GM23338 (cell line): ENCODE measurements around the gene HTD2. TPM values are rescaled to one million over a fixed set of nuclear protein-coding genes. Genes with fewer than 3 reads are reported as not detected.

Source experiments
- ATAC-seq: fragments of 200-7000 bp; cut with Tn5 transposase; 3 replicates; pipeline ENCODE4 v1.9.1; 2020
- DNase-seq: peaks from one replicate; pipeline ENCODE4 v3.0.0-alpha.2; 2015; ENCODE audit warnings: low spot score
- H2AFZ ChIP-seq: fragments of 200-600 bp; sonication (generic); 2 replicates; pipeline ENCODE4 v1.8.0; 2016; ENCODE audit warnings: antibody characterized with exemption, mild to moderate bottlenecking, moderate library complexity
- H3F3A ChIP-seq: fragments of 200-600 bp; sonication (generic); replicated peaks from 2 replicates; pipeline ENCODE4 v1.8.0; 2017; ENCODE audit warnings: antibody characterized with exemption, mixed run types, low read depth
- H3K27ac ChIP-seq: fragments of 200-600 bp; sonication (generic); 2 replicates; pipeline ENCODE4 v1.6.1; 2016; ENCODE audit warnings: low read depth
- H3K27me3 ChIP-seq: fragments of 200-600 bp; sonication (generic); 2 replicates; pipeline ENCODE4 v1.8.0; 2016; ENCODE audit warnings: mild to moderate bottlenecking, mixed run types, moderate library complexity; ENCODE audit not compliant: insufficient read depth
- H3K36me3 ChIP-seq: fragments of 200-600 bp; sonication (generic); 2 replicates; pipeline ENCODE4 v1.8.0; 2016; ENCODE audit warnings: mild to moderate bottlenecking; ENCODE audit not compliant: insufficient read depth
- H3K4me1 ChIP-seq: fragments of 200-600 bp; sonication (generic); 2 replicates; pipeline ENCODE4 v1.8.0; 2016; ENCODE audit warnings: mild to moderate bottlenecking, moderate library complexity; ENCODE audit not compliant: insufficient read depth
- H3K4me2 ChIP-seq: fragments of 200-600 bp; sonication (generic); 2 replicates; pipeline ENCODE4 v1.7.1; 2017; ENCODE audit warnings: mixed run types
- H3K4me3 ChIP-seq: fragments of 200-600 bp; sonication (generic); 2 replicates; pipeline ENCODE4 v1.6.1; 2016; ENCODE audit warnings: mixed run types
- H3K79me2 ChIP-seq: fragments of 200-600 bp; sonication (generic); replicated peaks from 2 replicates; pipeline ENCODE4 v1.8.0; 2017; ENCODE audit warnings: mild to moderate bottlenecking; ENCODE audit not compliant: insufficient read depth
- H3K9me2 ChIP-seq: fragments of 200-600 bp; sonication (generic); 2 replicates; pipeline ENCODE4 v1.8.0; 2017; ENCODE audit not compliant: insufficient read depth
- H4K20me1 ChIP-seq: fragments of 200-600 bp; sonication (generic); replicated peaks from 2 replicates; pipeline ENCODE4 v1.8.0; 2017; ENCODE audit warnings: mild to moderate bottlenecking; ENCODE audit not compliant: insufficient read depth
- H3K27ac Mint-ChIP-seq: 2 replicates; pipeline ENCODE4 v1.8.0; 2020; ENCODE audit warnings: inconsistent platforms, mild to moderate bottlenecking, moderate library complexity, mixed read lengths
- H3K27me3 Mint-ChIP-seq: 3 replicates; pipeline ENCODE4 v1.8.0; 2022; ENCODE audit warnings: low read depth, mild to moderate bottlenecking, moderate library complexity, mixed read lengths, inconsistent platforms; ENCODE audit not compliant: insufficient read depth, poor library complexity
- H3K36me3 Mint-ChIP-seq: 3 replicates; pipeline ENCODE4 v1.8.0; 2021; ENCODE audit warnings: low read depth, mild to moderate bottlenecking, inconsistent platforms, moderate library complexity, mixed read lengths
- H3K4me1 Mint-ChIP-seq: 3 replicates; pipeline ENCODE4 v1.8.0; 2020; ENCODE audit warnings: mild to moderate bottlenecking, inconsistent platforms, mixed read lengths
- H3K4me3 Mint-ChIP-seq: 3 replicates; pipeline ENCODE4 v1.8.0; 2021; ENCODE audit warnings: moderate library complexity, mild to moderate bottlenecking, inconsistent platforms, mixed read lengths
- H3K9me3 Mint-ChIP-seq: 3 replicates; pipeline ENCODE4 v1.8.0; 2020; ENCODE audit warnings: moderate library complexity, mild to moderate bottlenecking, inconsistent platforms, mixed read lengths
- EZH2 ChIP-seq: fragments of 200-600 bp; sonication (generic); IDR thresholded peaks from one replicate; pipeline ENCODE4 v1.8.0; 2017; ENCODE audit warnings: antibody characterized with exemption, mild to moderate bottlenecking, low read depth; ENCODE audit not compliant: unreplicated experiment
- JUNB ChIP-seq: IDR thresholded peaks from one replicate; pipeline ENCODE4 v1.6.1; 2016; ENCODE audit warnings: antibody characterized with exemption; ENCODE audit not compliant: unreplicated experiment
- NANOG ChIP-seq: IDR thresholded peaks from 2 replicates; pipeline ENCODE4 v1.6.1; 2016; ENCODE audit warnings: antibody characterized with exemption, borderline replicate concordance
- ZNF114 ChIP-seq: fragments of 250-450 bp; sonication (Bioruptor Pico); IDR thresholded peaks from 2 replicates; pipeline ENCODE4 v1.5.0; 2020; ENCODE audit warnings: mild to moderate bottlenecking, moderate library complexity
- polyA plus RNA-seq: library from polyadenylated mRNA; unstranded; fragments of >200 nt; fragmentation: Nextera tagmentation; extraction: Ambion mirVana; gene quantifications from 2 replicates; pipeline ENCODE4 v1.2.1, GENCODE V29; 2016
- total RNA-seq: library from RNA; depleted of rRNA; stranded (reverse); fragments of >200 nt; shearing (Covaris generic); gene quantifications from 2 replicates; pipeline ENCODE4 v1.2.3, GENCODE V29; 2014
- TF ChIP-seq, protein P1 (sequence below), 2 experiments: fragments of 200-600 bp in 1 of 2; sonication (generic) in 1 of 2; conservative IDR thresholded peaks; 2 replicates each; pipeline versions ENCODE4 v1.5.1 to v1.6.1; 2016 to 2017; ENCODE audit warnings: antibody characterized with exemption in 2 of 2, low read depth in 2 of 2, mild to moderate bottlenecking in 2 of 2, moderate library complexity in 1 of 2
- TF ChIP-seq, protein P2 (sequence below): fragments of 250-450 bp; sonication (Bioruptor Pico); IDR thresholded peaks from 2 replicates; pipeline ENCODE4 v1.5.0; 2020; ENCODE audit warnings: mild to moderate bottlenecking, moderate library complexity
- TF ChIP-seq, protein P3 (sequence below): IDR thresholded peaks from 2 replicates; pipeline ENCODE4 v1.6.1; 2016; ENCODE audit warnings: antibody characterized with exemption
- TF ChIP-seq, protein P4 (sequence below): IDR thresholded peaks from one replicate; pipeline ENCODE4 v1.6.1; 2018; ENCODE audit warnings: antibody characterized with exemption; ENCODE audit not compliant: unreplicated experiment

The HTD2 gene
- total and polyA plus RNA-seq, 2 experiments from 2014 or later = 19.3 to 24.2 TPM

DNA sequence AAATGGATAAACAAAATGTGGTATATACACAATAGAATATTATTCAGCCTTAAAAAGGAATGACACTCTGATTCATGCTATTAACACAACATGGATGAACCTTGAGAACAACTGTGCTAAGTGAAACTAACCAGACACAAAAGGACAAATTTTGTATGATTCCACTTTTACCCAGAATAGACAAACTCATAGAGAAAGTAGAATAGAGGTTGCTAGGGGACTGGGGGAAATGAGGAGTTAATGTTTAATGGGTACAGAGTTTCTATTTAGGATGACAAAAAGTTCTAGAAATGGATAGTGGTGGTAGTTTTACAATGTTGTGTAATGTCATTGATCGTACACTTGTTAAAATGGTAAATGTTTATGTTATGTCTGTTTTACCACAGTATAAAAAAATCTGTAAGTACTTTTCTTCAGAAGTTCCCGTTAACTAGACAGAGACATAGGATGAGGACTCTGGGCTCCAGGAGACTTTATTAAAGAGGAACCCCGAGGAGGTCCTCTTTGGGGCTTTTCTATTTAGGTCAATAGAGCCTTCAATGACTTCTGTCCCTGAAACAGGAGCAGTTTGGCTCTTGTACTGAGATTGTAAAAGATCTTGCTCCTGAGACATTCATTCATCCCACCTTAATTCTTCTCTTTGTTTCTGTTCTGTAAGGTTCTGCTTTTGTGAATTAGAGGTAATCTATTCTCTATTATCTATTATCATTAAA, 44.2 kb upstream of the HTD2 start:
- H3K27me3 Mint-ChIP-seq = peaks cover 2% of the 10 kb centered on the region
- Histone ChIP-seq H3K4me1 (no peaks in the 10 kb centered on the region), H3F3A (no peaks in the 10 kb centered on the region), H4K20me1 (no peaks in the 10 kb centered on the region), H2AFZ (no peak overlapping the region), H3K4me3 (no peak overlapping the region), H3K36me3 (no peaks in the 10 kb centered on the region), H3K4me2 (no peak overlapping the region), H3K27me3 (no peaks in the 10 kb centered on the region), H3K27ac (no peak overlapping the region), H3K9me2 (no peaks in the 10 kb centered on the region), H3K79me2 (no peaks in the 10 kb centered on the region)
- no peaks in the 10 kb centered on the region for H3K9me3 Mint-ChIP-seq
- TF ChIP-seq, protein P1, sequence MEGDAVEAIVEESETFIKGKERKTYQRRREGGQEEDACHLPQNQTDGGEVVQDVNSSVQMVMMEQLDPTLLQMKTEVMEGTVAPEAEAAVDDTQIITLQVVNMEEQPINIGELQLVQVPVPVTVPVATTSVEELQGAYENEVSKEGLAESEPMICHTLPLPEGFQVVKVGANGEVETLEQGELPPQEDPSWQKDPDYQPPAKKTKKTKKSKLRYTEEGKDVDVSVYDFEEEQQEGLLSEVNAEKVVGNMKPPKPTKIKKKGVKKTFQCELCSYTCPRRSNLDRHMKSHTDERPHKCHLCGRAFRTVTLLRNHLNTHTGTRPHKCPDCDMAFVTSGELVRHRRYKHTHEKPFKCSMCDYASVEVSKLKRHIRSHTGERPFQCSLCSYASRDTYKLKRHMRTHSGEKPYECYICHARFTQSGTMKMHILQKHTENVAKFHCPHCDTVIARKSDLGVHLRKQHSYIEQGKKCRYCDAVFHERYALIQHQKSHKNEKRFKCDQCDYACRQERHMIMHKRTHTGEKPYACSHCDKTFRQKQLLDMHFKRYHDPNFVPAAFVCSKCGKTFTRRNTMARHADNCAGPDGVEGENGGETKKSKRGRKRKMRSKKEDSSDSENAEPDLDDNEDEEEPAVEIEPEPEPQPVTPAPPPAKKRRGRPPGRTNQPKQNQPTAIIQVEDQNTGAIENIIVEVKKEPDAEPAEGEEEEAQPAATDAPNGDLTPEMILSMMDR (conservative IDR thresholded peaks at IDR 0.05; ENCODE audit: low read depth in 2 of 2) = no peak
- no peak for TF ChIP-seq ZNF114 (CRISPR knock-in tag)
- ATAC-seq = no peak
- H3K4me3 Mint-ChIP-seq = no peak overlapping the region
- no peak overlapping the region for H3K27ac Mint-ChIP-seq
- no peaks in the 10 kb centered on the region for H3K4me1 Mint-ChIP-seq
- H3K36me3 Mint-ChIP-seq = no peaks in the 10 kb centered on the region
- DNase-seq = no peak

DNA sequence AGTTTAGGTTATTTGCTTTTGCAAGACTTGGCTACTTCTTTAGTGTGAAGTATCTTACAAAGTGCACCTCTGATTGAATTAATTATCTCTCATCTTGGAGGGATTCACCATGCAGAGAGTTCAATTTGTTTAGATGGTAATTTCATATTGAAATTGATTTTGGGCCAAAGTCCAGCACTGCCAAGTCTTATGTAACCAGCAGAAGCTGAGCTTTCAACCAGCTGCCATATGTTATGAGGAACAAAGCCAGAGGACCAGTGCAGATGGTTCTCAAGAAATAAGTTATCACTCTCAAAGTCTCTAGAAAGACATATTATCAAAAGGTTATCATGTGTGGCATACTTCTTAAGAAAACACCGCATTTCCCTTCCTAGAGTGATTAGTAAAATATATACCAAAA, 39.7 kb upstream of the HTD2 start:
- H3K9me3 Mint-ChIP-seq = no peaks in the 10 kb centered on the region
- no peak for DNase-seq
- Histone ChIP-seq H3K27me3 (no peaks in the 10 kb centered on the region), H3K27ac (no peak overlapping the region), H3K9me2 (peaks cover 5% of the 10 kb centered on the region; the same call in 1 of the 2 replicates), H3K4me2 (no peak overlapping the region), H3F3A (no peaks in the 10 kb centered on the region), H2AFZ (no peak overlapping the region), H3K79me2 (no peaks in the 10 kb centered on the region), H3K4me3 (no peak overlapping the region), H3K36me3 (no peaks in the 10 kb centered on the region), H3K4me1 (no peaks in the 10 kb centered on the region), H4K20me1 (no peaks in the 10 kb centered on the region)
- no peak for ATAC-seq
- no peak overlapping the region for H3K27ac Mint-ChIP-seq
- H3K27me3 Mint-ChIP-seq = no peaks in the 10 kb centered on the region
- H3K4me1 Mint-ChIP-seq = no peaks in the 10 kb centered on the region
- H3K4me3 Mint-ChIP-seq = no peak overlapping the region
- H3K36me3 Mint-ChIP-seq = no peaks in the 10 kb centered on the region
- TF ChIP-seq, protein P2, sequence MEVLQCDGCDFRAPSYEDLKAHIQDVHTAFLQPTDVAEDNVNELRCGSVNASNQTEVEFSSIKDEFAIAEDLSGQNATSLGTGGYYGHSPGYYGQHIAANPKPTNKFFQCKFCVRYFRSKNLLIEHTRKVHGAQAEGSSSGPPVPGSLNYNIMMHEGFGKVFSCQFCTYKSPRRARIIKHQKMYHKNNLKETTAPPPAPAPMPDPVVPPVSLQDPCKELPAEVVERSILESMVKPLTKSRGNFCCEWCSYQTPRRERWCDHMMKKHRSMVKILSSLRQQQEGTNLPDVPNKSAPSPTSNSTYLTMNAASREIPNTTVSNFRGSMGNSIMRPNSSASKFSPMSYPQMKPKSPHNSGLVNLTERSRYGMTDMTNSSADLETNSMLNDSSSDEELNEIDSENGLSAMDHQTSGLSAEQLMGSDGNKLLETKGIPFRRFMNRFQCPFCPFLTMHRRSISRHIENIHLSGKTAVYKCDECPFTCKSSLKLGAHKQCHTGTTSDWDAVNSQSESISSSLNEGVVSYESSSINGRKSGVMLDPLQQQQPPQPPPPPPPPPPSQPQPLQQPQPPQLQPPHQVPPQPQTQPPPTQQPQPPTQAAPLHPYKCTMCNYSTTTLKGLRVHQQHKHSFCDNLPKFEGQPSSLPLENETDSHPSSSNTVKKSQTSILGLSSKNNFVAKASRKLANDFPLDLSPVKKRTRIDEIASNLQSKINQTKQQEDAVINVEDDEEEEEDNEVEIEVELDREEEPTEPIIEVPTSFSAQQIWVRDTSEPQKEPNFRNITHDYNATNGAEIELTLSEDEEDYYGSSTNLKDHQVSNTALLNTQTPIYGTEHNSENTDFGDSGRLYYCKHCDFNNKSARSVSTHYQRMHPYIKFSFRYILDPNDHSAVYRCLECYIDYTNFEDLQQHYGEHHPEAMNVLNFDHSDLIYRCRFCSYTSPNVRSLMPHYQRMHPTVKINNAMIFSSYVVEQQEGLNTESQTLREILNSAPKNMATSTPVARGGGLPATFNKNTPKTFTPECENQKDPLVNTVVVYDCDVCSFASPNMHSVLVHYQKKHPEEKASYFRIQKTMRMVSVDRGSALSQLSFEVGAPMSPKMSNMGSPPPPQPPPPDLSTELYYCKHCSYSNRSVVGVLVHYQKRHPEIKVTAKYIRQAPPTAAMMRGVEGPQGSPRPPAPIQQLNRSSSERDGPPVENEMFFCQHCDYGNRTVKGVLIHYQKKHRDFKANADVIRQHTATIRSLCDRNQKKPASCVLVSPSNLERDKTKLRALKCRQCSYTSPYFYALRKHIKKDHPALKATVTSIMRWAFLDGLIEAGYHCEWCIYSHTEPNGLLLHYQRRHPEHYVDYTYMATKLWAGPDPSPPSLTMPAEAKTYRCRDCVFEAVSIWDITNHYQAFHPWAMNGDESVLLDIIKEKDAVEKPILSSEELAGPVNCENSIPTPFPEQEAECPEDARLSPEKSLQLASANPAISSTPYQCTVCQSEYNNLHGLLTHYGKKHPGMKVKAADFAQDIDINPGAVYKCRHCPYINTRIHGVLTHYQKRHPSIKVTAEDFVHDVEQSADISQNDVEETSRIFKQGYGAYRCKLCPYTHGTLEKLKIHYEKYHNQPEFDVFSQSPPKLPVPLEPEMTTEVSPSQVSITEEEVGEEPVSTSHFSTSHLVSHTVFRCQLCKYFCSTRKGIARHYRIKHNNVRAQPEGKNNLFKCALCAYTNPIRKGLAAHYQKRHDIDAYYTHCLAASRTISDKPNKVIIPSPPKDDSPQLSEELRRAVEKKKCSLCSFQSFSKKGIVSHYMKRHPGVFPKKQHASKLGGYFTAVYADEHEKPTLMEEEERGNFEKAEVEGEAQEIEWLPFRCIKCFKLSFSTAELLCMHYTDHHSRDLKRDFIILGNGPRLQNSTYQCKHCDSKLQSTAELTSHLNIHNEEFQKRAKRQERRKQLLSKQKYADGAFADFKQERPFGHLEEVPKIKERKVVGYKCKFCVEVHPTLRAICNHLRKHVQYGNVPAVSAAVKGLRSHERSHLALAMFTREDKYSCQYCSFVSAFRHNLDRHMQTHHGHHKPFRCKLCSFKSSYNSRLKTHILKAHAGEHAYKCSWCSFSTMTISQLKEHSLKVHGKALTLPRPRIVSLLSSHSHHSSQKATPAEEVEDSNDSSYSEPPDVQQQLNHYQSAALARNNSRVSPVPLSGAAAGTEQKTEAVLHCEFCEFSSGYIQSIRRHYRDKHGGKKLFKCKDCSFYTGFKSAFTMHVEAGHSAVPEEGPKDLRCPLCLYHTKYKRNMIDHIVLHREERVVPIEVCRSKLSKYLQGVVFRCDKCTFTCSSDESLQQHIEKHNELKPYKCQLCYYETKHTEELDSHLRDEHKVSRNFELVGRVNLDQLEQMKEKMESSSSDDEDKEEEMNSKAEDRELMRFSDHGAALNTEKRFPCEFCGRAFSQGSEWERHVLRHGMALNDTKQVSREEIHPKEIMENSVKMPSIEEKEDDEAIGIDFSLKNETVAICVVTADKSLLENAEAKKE (CRISPR knock-in tag) = no peak
- TF ChIP-seq, protein P3, sequence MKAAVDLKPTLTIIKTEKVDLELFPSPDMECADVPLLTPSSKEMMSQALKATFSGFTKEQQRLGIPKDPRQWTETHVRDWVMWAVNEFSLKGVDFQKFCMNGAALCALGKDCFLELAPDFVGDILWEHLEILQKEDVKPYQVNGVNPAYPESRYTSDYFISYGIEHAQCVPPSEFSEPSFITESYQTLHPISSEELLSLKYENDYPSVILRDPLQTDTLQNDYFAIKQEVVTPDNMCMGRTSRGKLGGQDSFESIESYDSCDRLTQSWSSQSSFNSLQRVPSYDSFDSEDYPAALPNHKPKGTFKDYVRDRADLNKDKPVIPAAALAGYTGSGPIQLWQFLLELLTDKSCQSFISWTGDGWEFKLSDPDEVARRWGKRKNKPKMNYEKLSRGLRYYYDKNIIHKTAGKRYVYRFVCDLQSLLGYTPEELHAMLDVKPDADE = no peak
- TF ChIP-seq ZNF114 (CRISPR knock-in tag) (no peak), JUNB (no peak), NANOG (no peak), EZH2 (no peak)
- TF ChIP-seq, protein P4, sequence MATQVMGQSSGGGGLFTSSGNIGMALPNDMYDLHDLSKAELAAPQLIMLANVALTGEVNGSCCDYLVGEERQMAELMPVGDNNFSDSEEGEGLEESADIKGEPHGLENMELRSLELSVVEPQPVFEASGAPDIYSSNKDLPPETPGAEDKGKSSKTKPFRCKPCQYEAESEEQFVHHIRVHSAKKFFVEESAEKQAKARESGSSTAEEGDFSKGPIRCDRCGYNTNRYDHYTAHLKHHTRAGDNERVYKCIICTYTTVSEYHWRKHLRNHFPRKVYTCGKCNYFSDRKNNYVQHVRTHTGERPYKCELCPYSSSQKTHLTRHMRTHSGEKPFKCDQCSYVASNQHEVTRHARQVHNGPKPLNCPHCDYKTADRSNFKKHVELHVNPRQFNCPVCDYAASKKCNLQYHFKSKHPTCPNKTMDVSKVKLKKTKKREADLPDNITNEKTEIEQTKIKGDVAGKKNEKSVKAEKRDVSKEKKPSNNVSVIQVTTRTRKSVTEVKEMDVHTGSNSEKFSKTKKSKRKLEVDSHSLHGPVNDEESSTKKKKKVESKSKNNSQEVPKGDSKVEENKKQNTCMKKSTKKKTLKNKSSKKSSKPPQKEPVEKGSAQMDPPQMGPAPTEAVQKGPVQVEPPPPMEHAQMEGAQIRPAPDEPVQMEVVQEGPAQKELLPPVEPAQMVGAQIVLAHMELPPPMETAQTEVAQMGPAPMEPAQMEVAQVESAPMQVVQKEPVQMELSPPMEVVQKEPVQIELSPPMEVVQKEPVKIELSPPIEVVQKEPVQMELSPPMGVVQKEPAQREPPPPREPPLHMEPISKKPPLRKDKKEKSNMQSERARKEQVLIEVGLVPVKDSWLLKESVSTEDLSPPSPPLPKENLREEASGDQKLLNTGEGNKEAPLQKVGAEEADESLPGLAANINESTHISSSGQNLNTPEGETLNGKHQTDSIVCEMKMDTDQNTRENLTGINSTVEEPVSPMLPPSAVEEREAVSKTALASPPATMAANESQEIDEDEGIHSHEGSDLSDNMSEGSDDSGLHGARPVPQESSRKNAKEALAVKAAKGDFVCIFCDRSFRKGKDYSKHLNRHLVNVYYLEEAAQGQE = no peak
